Adrenal gland (tissue), 5 donors: Measurements from ENCODE around the gene CASP10.

Source experiments
- CTCF ChIP-seq, 6 experiments: fragments of 450-650 bp in 4 of 6; fragments of 200-600 bp in 2 of 6; sonication (generic) in 1 of 6; IDR thresholded peaks; 1 replicate in 5 of 6; 2 replicates in 1 of 6; pipeline versions ENCODE4 v1.5.1 to v1.8.0; 2016 to 2021; ENCODE audit warnings: antibody characterized with exemption in 6 of 6, mild to moderate bottlenecking in 2 of 6, moderate library complexity in 1 of 6
- POLR2A ChIP-seq, 2 donors: fragments of 450-650 bp; IDR thresholded peaks; one replicate each; pipeline ENCODE4 v1.6.1; 2017; ENCODE audit warnings: antibody characterized with exemption in 2 of 2, mild to moderate bottlenecking in 2 of 2, moderate library complexity in 1 of 2
- donor health status: DM: no; HTN: no; CAD: no.

- TF ChIP-seq CTCF (IDR thresholded peaks at IDR 0.05) (no peak), POLR2A (IDR thresholded peaks at IDR 0.05) (no peak)
These were observed 35.8 kb downstream of the CASP10 start for GRCh38 chr2:201218780-201219179.
